H9 (cell line): Measurements from ENCODE around the gene NPRL2. TPM values are rescaled to one million over a fixed set of nuclear protein-coding genes. Genes with fewer than 3 reads are reported as not detected.

Source experiments
- DNase-seq: peaks from one replicate; pipeline ENCODE4 v3.0.0-alpha.2; 2017
- H2AFZ ChIP-seq: one replicate; pipeline ENCODE4 v1.6.1; 2013; ENCODE audit warnings: mild to moderate bottlenecking, low read length, control low read depth, moderate library complexity
- H2AK5ac ChIP-seq: 2 replicates; pipeline ENCODE4 v1.6.1; 2013; ENCODE audit warnings: low read length, control low read depth, mixed read lengths; ENCODE audit not compliant: insufficient read length
- H2BK120ac ChIP-seq: one replicate; pipeline ENCODE4 v1.6.1; 2013; ENCODE audit warnings: low read depth, mild to moderate bottlenecking, low read length, control low read depth, inconsistent platforms; ENCODE audit not compliant: poor library complexity, severe bottlenecking
- H2BK12ac ChIP-seq: 2 replicates; pipeline ENCODE4 v1.6.1; 2013; ENCODE audit warnings: low read length, control low read depth, mixed read lengths, low read depth; ENCODE audit not compliant: insufficient read length
- H2BK15ac ChIP-seq: 2 replicates; pipeline ENCODE4 v1.6.1; 2013; ENCODE audit warnings: low read depth, low read length, control low read depth
- H2BK20ac ChIP-seq: one replicate; pipeline ENCODE4 v1.6.1; 2013; ENCODE audit warnings: low read depth, mild to moderate bottlenecking, low read length, control low read depth, inconsistent platforms; ENCODE audit not compliant: poor library complexity, severe bottlenecking
- H2BK5ac ChIP-seq: 2 replicates; pipeline ENCODE4 v1.6.1; 2013; ENCODE audit warnings: low read length, control low read depth, mixed read lengths; ENCODE audit not compliant: insufficient read length
- H3K14ac ChIP-seq: 2 replicates; pipeline ENCODE4 v1.6.1; 2013; ENCODE audit warnings: low read length, control low read depth; ENCODE audit not compliant: insufficient read depth
- H3K18ac ChIP-seq: 2 replicates; pipeline ENCODE4 v1.6.1; 2013; ENCODE audit warnings: low read depth, mild to moderate bottlenecking, mixed read lengths, low read length, control low read depth; ENCODE audit not compliant: insufficient read length
- H3K23ac ChIP-seq: 2 replicates; pipeline ENCODE4 v1.6.1; 2013; ENCODE audit warnings: low read length, control low read depth, mixed read lengths, low read depth; ENCODE audit not compliant: insufficient read length
- H3K23me2 ChIP-seq: 2 replicates; pipeline ENCODE4 v1.6.1; 2013; ENCODE audit warnings: low read depth, mild to moderate bottlenecking, mixed read lengths, low read length, control low read depth; ENCODE audit not compliant: insufficient read length, poor library complexity, severe bottlenecking
- H3K27ac ChIP-seq: 2 replicates; pipeline ENCODE4 v1.5.1; 2013; ENCODE audit warnings: low read length, control low read depth, mixed read lengths, low read depth; ENCODE audit not compliant: insufficient read length
- H3K27me3 ChIP-seq: 2 replicates; pipeline ENCODE4 v1.6.1; 2013; ENCODE audit warnings: low read length, control low read depth, inconsistent platforms; ENCODE audit not compliant: insufficient read depth
- H3K4ac ChIP-seq: 2 replicates; pipeline ENCODE4 v1.6.1; 2013; ENCODE audit warnings: low read depth, mild to moderate bottlenecking, control low read depth, inconsistent platforms, low read length, moderate library complexity
- H3K4me1 ChIP-seq: 2 replicates; pipeline ENCODE4 v1.6.1; 2013; ENCODE audit warnings: low read length, control low read depth, inconsistent platforms; ENCODE audit not compliant: insufficient read depth
- H3K4me2 ChIP-seq: 2 replicates; pipeline ENCODE4 v1.6.1; 2013; ENCODE audit warnings: low read length, control low read depth, mixed read lengths; ENCODE audit not compliant: insufficient read length, insufficient read depth
- H3K56ac ChIP-seq: 2 replicates; pipeline ENCODE4 v1.6.1; 2013; ENCODE audit warnings: low read depth, mild to moderate bottlenecking, mixed read lengths, low read length, control low read depth; ENCODE audit not compliant: insufficient read length
- H3K79me1 ChIP-seq: 2 replicates; pipeline ENCODE4 v1.6.1; 2013; ENCODE audit warnings: low read depth, mild to moderate bottlenecking, moderate library complexity, low read length, control low read depth, inconsistent platforms; ENCODE audit not compliant: insufficient read depth, poor library complexity, severe bottlenecking
- H3K79me2 ChIP-seq: 2 replicates; pipeline ENCODE4 v1.6.1; 2013; ENCODE audit warnings: low read length, control low read depth, inconsistent platforms; ENCODE audit not compliant: insufficient read depth
- H3K9ac ChIP-seq: 2 replicates; pipeline ENCODE4 v1.6.1; 2013; ENCODE audit warnings: low read length, control low read depth, mixed read lengths; ENCODE audit not compliant: insufficient read length; ENCODE audit errors: extremely low read depth
- H3K9me3 ChIP-seq: one replicate; pipeline ENCODE4 v1.6.1; 2013; ENCODE audit warnings: low read depth, low read length, inconsistent platforms; ENCODE audit not compliant: control insufficient read depth
- H3T11ph ChIP-seq: one replicate; pipeline ENCODE4 v1.6.1; 2013; ENCODE audit warnings: mild to moderate bottlenecking, low read length, control low read depth, inconsistent platforms
- H4K20me1 ChIP-seq: one replicate; pipeline ENCODE4 v1.6.1; 2013; ENCODE audit not compliant: control insufficient read depth, insufficient read length, insufficient read depth
- H4K5ac ChIP-seq: 2 replicates; pipeline ENCODE4 v1.6.1; 2013; ENCODE audit warnings: low read depth, mild to moderate bottlenecking, mixed read lengths, low read length, control low read depth; ENCODE audit not compliant: insufficient read length
- H4K8ac ChIP-seq: replicated peaks from 2 replicates; pipeline ENCODE4 v1.6.1; 2013; ENCODE audit warnings: low read length, control low read depth, mixed read lengths, low read depth; ENCODE audit not compliant: insufficient read length
- H4K91ac ChIP-seq: 2 replicates; pipeline ENCODE4 v1.6.1; 2013; ENCODE audit warnings: low read depth, mild to moderate bottlenecking, moderate library complexity, mixed read lengths, low read length, control low read depth; ENCODE audit not compliant: insufficient read length
- H3K27ac Mint-ChIP-seq, 3 experiments: 2 replicates in 2 of 3; 3 replicates in 1 of 3; pipeline ENCODE4 v1.8.0; 2020 to 2021; ENCODE audit warnings: mixed read lengths in 3 of 3, mild to moderate bottlenecking in 1 of 3, moderate library complexity in 1 of 3
- H3K27me3 Mint-ChIP-seq: 2 replicates; pipeline ENCODE4 v1.8.0; 2021; ENCODE audit warnings: low read depth, mild to moderate bottlenecking, moderate library complexity, mixed read lengths
- H3K36me3 Mint-ChIP-seq, 3 experiments: 2 replicates in 2 of 3; 3 replicates in 1 of 3; pipeline ENCODE4 v1.8.0; 2020 to 2021; ENCODE audit warnings: low read depth in 3 of 3, mixed read lengths in 3 of 3; ENCODE audit not compliant: insufficient read depth in 1 of 3
- H3K4me1 Mint-ChIP-seq, 2 experiments: 2 replicates each; pipeline ENCODE4 v1.8.0; 2020; ENCODE audit warnings: mixed read lengths in 2 of 2
- H3K4me3 Mint-ChIP-seq, 2 experiments: 2 replicates in 1 of 2; 3 replicates in 1 of 2; pipeline ENCODE4 v1.8.0; 2020 to 2021; ENCODE audit warnings: mild to moderate bottlenecking in 2 of 2, mixed read lengths in 2 of 2, moderate library complexity in 1 of 2
- H3K9me3 Mint-ChIP-seq, 2 experiments: 2 replicates in 1 of 2; 3 replicates in 1 of 2; pipeline ENCODE4 v1.8.0; 2020; ENCODE audit warnings: mild to moderate bottlenecking in 2 of 2, mixed read lengths in 2 of 2, moderate library complexity in 1 of 2
- CTCF ChIP-seq: fragments of 200-600 bp; sonication (generic); conservative IDR thresholded peaks from 3 replicates; pipeline ENCODE4 v1.8.0; 2021; ENCODE audit warnings: antibody characterized with exemption, mild to moderate bottlenecking
- WGBS: extraction: QIAGEN DNeasy Blood & Tissue Kit; methylation state at CpG from one replicate; pipeline ENCODE4 v1.1.7; 2013; ENCODE audit warnings: missing lambda C conversion rate, low lambda C conversion rate, mixed read lengths; ENCODE audit not compliant: insufficient read length; ENCODE audit errors: extremely low coverage; 5-methylcytosine and 5-hydroxymethylcytosine counted together
- total RNA-seq: library from RNA; stranded (reverse); gene quantifications from 2 replicates; pipeline ENCODE4 v1.2.1, GENCODE V29; 2021

NPRL2 gene
- total RNA-seq, 1 experiment from 2014 or later, result 23.4 TPM

- no peak overlapping the region for H3K27ac ChIP-seq
- peaks cover 0 to 12% of the 10 kb centered on the region in 2 experiments; a peak in 2 of 4 replicates for H3K4me1 Mint-ChIP-seq
- H3K9me3 Mint-ChIP-seq, result no peaks in the 10 kb centered on the region
- no peak overlapping the region; a peak in 1 of 5 replicates for H3K4me3 Mint-ChIP-seq
- no peak overlapping the region for H3K56ac ChIP-seq
- H3K79me1 ChIP-seq, result no peaks in the 10 kb centered on the region
- H3K4me2 ChIP-seq, result no peak overlapping the region
- no peak overlapping the region for H4K91ac ChIP-seq
- DNase-seq, result no peak
- WGBS, result no CpG with 5 or more reads among the region's 6 CpGs
- H3K14ac ChIP-seq, result no peak overlapping the region
- no peaks in the 10 kb centered on the region for H3K4me1 ChIP-seq
- no peak overlapping the region for H4K8ac ChIP-seq
- H3K79me2 ChIP-seq, result no peaks in the 10 kb centered on the region
- H3K9me3 ChIP-seq, result no peaks in the 10 kb centered on the region
- H2BK5ac ChIP-seq, result no peak overlapping the region
- no peak overlapping the region for H3T11ph ChIP-seq
- no peak overlapping the region for H3K4ac ChIP-seq
- H3K23me2 ChIP-seq, result no peaks in the 10 kb centered on the region
- H2BK120ac ChIP-seq, result no peak overlapping the region
- H3K18ac ChIP-seq, result no peak overlapping the region
- H4K20me1 ChIP-seq, result peaks cover 2% of the 10 kb centered on the region
- no peak overlapping the region for H2BK20ac ChIP-seq
- H3K23ac ChIP-seq, result no peak overlapping the region
- H2AK5ac ChIP-seq, result no peak overlapping the region
- H2BK15ac ChIP-seq, result no peak overlapping the region
- TF ChIP-seq CTCF, result no peak
- H3K9ac ChIP-seq, result no peak overlapping the region
- no peak overlapping the region for H4K5ac ChIP-seq
- peaks cover 3% of the 10 kb centered on the region; the same call in 1 of the 2 replicates for H3K27me3 Mint-ChIP-seq
- no peaks in the 10 kb centered on the region for H3K27me3 ChIP-seq
- H2AFZ ChIP-seq, result no peak overlapping the region
- H3K36me3 Mint-ChIP-seq, result no peaks in the 10 kb centered on the region
- H3K27ac Mint-ChIP-seq, result no peak overlapping the region
- H2BK12ac ChIP-seq, result no peak overlapping the region
Measured at GRCh38 chr3:50383750-50384149, 33.2 kb upstream of the NPRL2 start.
